ENCODE results near the gene TNFRSF14. TPM values are rescaled to one million over a fixed set of nuclear protein-coding genes. Genes with fewer than 3 reads are reported as not detected.

TNFRSF14 gene
- total and polyA plus RNA-seq, 9 of the 15 experiments (the other 6 are each of a cell fraction or from before 2014, with no cell fraction given), result 0.11 to 2.3 (median 0.68) TPM; not detected in 2

- TF ChIP-seq RERE (CRISPR knock-in tag; IDR thresholded peaks at IDR 0.05; ENCODE audit: borderline replicate concordance), result 0 out of 2 replicates have a peak, but pooled peaks have one; percentile 13
- TF ChIP-seq GTF3C2 (IDR thresholded peaks at IDR 0.05; ENCODE audit: borderline replicate concordance, extremely low read depth, insufficient read length), result peak; percentile 63
- no peak for TF ChIP-seq KAT2B (IDR thresholded peaks at IDR 0.05; ENCODE audit: low read depth, low read length)
- no peak; a peak in 1 of 4 replicates for TF ChIP-seq UBTF (IDR thresholded peaks at IDR 0.05; ENCODE audit: borderline replicate concordance in 1 of 2, low read depth in 2 of 2, low read length in 2 of 2)
- TF ChIP-seq E2F5 (CRISPR knock-in tag; IDR thresholded peaks at IDR 0.05), result no peak
- TF ChIP-seq NR2C2 (CRISPR knock-in tag; IDR thresholded peaks at IDR 0.05), result no peak
- no peak for TF ChIP-seq NR2C2 (tag; IDR thresholded peaks at IDR 0.05)
- TF ChIP-seq MITF (IDR thresholded peaks at IDR 0.05), result peak; percentile 57
- TF ChIP-seq VEZF1 (CRISPR knock-in tag; IDR thresholded peaks at IDR 0.05), result peak; percentile 99
- TF ChIP-seq ZNF24 (IDR thresholded peaks at IDR 0.05), result no peak
These were observed 10.2 kb upstream of the TNFRSF14 start (continued) for GRCh38 chr1:2545754-2546514.
